Smooth muscle cell (in vitro differentiated cells): ENCODE measurements around the gene PVRIG. TPM values are rescaled to one million over a fixed set of nuclear protein-coding genes. Genes with fewer than 3 reads are reported as not detected.
"Not testable (repeated sequence)": the region's sequence is repeated elsewhere in the genome, so short reads cannot be mapped to it uniquely, and the experiment has no call there.

Source experiments
- DNase-seq: peaks from one replicate; lab custom pipeline; 2025; ENCODE audit not compliant: unreplicated experiment; lab: John Stamatoyannopoulos, UW
- H2AFZ ChIP-seq: fragments of 200-600 bp; sonication (generic); 2 replicates; pipeline ENCODE4 v1.6.0; 2016; ENCODE audit warnings: antibody characterized with exemption, low read depth, mild to moderate bottlenecking
- H3F3A ChIP-seq: fragments of 200-600 bp; sonication (generic); 2 replicates; pipeline ENCODE4 v1.6.0; 2017; ENCODE audit warnings: antibody characterized with exemption, low read depth
- H3K27ac ChIP-seq: fragments of 200-600 bp; sonication (generic); 2 replicates; pipeline ENCODE4 v1.5.1; 2016; ENCODE audit warnings: low read depth, mild to moderate bottlenecking
- H3K27me3 ChIP-seq: fragments of 200-600 bp; sonication (generic); 2 replicates; pipeline ENCODE4 v1.6.1; 2016; ENCODE audit warnings: low read depth, mild to moderate bottlenecking
- H3K36me3 ChIP-seq: fragments of 200-600 bp; sonication (generic); 2 replicates; pipeline ENCODE4 v1.5.1; 2016; ENCODE audit warnings: low read depth
- H3K4me1 ChIP-seq: fragments of 200-600 bp; sonication (generic); 2 replicates; pipeline ENCODE4 v1.5.1; 2016; ENCODE audit warnings: low read depth
- H3K4me2 ChIP-seq: fragments of 200-600 bp; sonication (generic); 2 replicates; pipeline ENCODE4 v1.6.0; 2016; ENCODE audit warnings: mild to moderate bottlenecking
- H3K4me3 ChIP-seq: fragments of 200-600 bp; sonication (generic); 2 replicates; pipeline ENCODE4 v1.5.1; 2016; ENCODE audit warnings: mild to moderate bottlenecking
- H3K79me2 ChIP-seq: fragments of 200-600 bp; sonication (generic); 2 replicates; pipeline ENCODE4 v1.6.0; 2016; ENCODE audit warnings: low read depth, mild to moderate bottlenecking
- H3K9ac ChIP-seq: fragments of 200-600 bp; sonication (generic); 2 replicates; pipeline ENCODE4 v1.6.0; 2016; ENCODE audit warnings: low read depth
- H3K9me3 ChIP-seq: fragments of 200-600 bp; sonication (generic); replicated peaks from 2 replicates; pipeline ENCODE4 v1.5.1; 2016; ENCODE audit warnings: low read depth
- H4K20me1 ChIP-seq: fragments of 200-600 bp; sonication (generic); 2 replicates; pipeline ENCODE4 v1.6.0; 2016; ENCODE audit warnings: low read depth
- CTCF ChIP-seq: fragments of 200-600 bp; sonication (generic); IDR thresholded peaks from 2 replicates; pipeline ENCODE4 v1.5.1; 2017; ENCODE audit warnings: borderline replicate concordance, mild to moderate bottlenecking, antibody characterized with exemption; ENCODE audit not compliant: insufficient read depth, poor library complexity, severe bottlenecking
- WGBS: methylation state at CpG from one replicate; pipeline ENCODE4 v1.1.7; 2016; ENCODE audit warnings: low lambda C conversion rate; 5-methylcytosine and 5-hydroxymethylcytosine counted together
- polyA plus RNA-seq: library from polyadenylated mRNA; unstranded; fragments of >200 nt; fragmentation: Nextera tagmentation; extraction: Ambion mirVana; gene quantifications from 2 replicates; pipeline ENCODE4 v1.2.1, GENCODE V29; 2016
- total RNA-seq: library from RNA; depleted of rRNA; stranded (reverse); fragments of >200 nt; gene quantifications from 2 replicates; pipeline ENCODE4 v1.2.3, GENCODE V29; 2014

The PVRIG gene
- not detected in 2 replicates for total RNA-seq
- 0.41 TPM in 1 of 2 replicates, not detected in the other for polyA plus RNA-seq

GRCh38 chr7:100219801-100220585, at the start of gene PVRIG:
Gene PVRIG (plus strand): TSS chr7:100219949. CDS start chr7:100219971, 22 bp downstream.
- H3K4me3 ChIP-seq, H2AFZ ChIP-seq, DNase-seq, H3K4me1 ChIP-seq, H3K36me3 ChIP-seq, H3K4me2 ChIP-seq, H3K9ac ChIP-seq, H3K9me3 ChIP-seq, H3F3A ChIP-seq, H3K27ac ChIP-seq, H3K79me2 ChIP-seq, H4K20me1 ChIP-seq, H3K27me3 ChIP-seq: not testable (repeated sequence)
- WGBS = 95% methylated on average over 17 of the region's 27 CpGs

- H3K9me3 ChIP-seq = no peaks in the 10 kb centered on the region
- H3K27me3 ChIP-seq = peaks cover 23% of the 10 kb centered on the region
- H2AFZ ChIP-seq = no peak overlapping the region
- no peaks in the 10 kb centered on the region for H4K20me1 ChIP-seq
- no peak overlapping the region for H3K27ac ChIP-seq
- no peak overlapping the region for H3K9ac ChIP-seq
- no peaks in the 10 kb centered on the region for H3K79me2 ChIP-seq
- peaks cover 4% of the 10 kb centered on the region for H3F3A ChIP-seq
- H3K4me3 ChIP-seq = no peak overlapping the region
- no peak for DNase-seq
- no peak for TF ChIP-seq CTCF
- peaks cover 8% of the 10 kb centered on the region for H3K4me1 ChIP-seq
- WGBS = 90% methylated on average over 11 of the region's 11 CpGs
- no peaks in the 10 kb centered on the region for H3K36me3 ChIP-seq
- no peak overlapping the region for H3K4me2 ChIP-seq
These were observed 49.5 kb upstream of the PVRIG start for GRCh38 chr7:100170101-100170897.

- Histone ChIP-seq H3K9me3 (no peaks in the 10 kb centered on the region), H3K27me3 (peaks cover 23% of the 10 kb centered on the region), H4K20me1 (no peaks in the 10 kb centered on the region), H3F3A (peaks cover 4% of the 10 kb centered on the region), H3K79me2 (no peaks in the 10 kb centered on the region), H2AFZ (no peak overlapping the region), H3K4me1 (peaks cover 9% of the 10 kb centered on the region), H3K4me2 (peak overlapping the region; percentile 81), H3K4me3 (peak overlapping the region; percentile 40), H3K36me3 (no peaks in the 10 kb centered on the region), H3K9ac (no peak overlapping the region), H3K27ac (no peak overlapping the region)
- DNase-seq = no peak
- 8% methylated on average over 35 of the region's 61 CpGs for WGBS
- TF ChIP-seq CTCF = no peak
These were observed 48.6 kb upstream of the PVRIG start for GRCh38 chr7:100171087-100171681.

- 51% methylated on average over 8 of the region's 22 CpGs for WGBS
- Histone ChIP-seq H2AFZ (no peak overlapping the region), H3F3A (peaks cover 4% of the 10 kb centered on the region), H3K36me3 (no peaks in the 10 kb centered on the region), H3K9ac (no peak overlapping the region), H3K4me2 (peak overlapping the region; percentile 81), H3K4me3 (peak overlapping the region; percentile 40), H3K27me3 (peaks cover 23% of the 10 kb centered on the region), H4K20me1 (no peaks in the 10 kb centered on the region), H3K27ac (no peak overlapping the region), H3K9me3 (no peaks in the 10 kb centered on the region), H3K79me2 (no peaks in the 10 kb centered on the region), H3K4me1 (peaks cover 14% of the 10 kb centered on the region)
- TF ChIP-seq CTCF = no peak
- no peak for DNase-seq
These were observed 47.9 kb upstream of the PVRIG start for GRCh38 chr7:100171840-100172239.
